GM18870 (cell line): ENCODE data around the gene VAV2.

Source experiments
- ATAC-seq: cut with Tn5 transposase; IDR thresholded peaks from one replicate; pipeline ENCODE4 v1.9.1; 2021; ENCODE audit warnings: moderate library complexity; ENCODE audit not compliant: unreplicated experiment

Gene VAV2

DNA sequence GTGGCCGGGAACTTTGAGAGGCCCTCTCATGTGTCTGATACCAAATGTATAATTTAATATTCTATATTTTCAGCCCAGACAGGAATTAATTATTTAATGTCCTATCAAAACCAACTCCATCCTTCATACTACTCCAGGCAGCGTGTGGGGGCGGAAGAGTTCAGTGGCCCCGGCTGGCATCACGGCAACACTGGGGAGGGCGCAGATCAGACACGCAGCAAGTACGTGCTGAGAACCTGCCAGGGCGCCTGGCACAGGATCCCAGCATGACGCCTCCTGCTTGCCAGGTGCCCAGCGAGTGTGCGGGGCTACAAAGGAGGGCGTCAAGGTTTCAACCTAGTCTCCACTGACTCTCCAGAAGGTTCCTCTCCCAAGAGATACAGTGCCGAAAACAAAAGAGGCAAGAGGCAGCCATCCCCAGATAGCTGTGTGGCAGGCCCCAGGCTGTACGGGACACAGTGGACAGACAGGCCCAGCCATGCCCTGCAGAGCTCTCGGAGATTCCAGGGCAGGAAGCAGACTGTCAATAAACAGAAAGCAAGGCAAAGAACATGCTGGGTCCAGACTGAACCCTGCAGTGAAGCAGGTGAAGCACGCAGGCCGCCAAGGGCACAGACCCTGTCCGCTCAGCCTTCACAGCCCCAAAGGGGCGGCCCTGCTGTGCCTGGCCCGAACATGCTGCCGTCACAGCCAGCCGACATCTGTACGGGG lies 110.3 kb downstream of the VAV2 start:
- no peak for ATAC-seq

DNA sequence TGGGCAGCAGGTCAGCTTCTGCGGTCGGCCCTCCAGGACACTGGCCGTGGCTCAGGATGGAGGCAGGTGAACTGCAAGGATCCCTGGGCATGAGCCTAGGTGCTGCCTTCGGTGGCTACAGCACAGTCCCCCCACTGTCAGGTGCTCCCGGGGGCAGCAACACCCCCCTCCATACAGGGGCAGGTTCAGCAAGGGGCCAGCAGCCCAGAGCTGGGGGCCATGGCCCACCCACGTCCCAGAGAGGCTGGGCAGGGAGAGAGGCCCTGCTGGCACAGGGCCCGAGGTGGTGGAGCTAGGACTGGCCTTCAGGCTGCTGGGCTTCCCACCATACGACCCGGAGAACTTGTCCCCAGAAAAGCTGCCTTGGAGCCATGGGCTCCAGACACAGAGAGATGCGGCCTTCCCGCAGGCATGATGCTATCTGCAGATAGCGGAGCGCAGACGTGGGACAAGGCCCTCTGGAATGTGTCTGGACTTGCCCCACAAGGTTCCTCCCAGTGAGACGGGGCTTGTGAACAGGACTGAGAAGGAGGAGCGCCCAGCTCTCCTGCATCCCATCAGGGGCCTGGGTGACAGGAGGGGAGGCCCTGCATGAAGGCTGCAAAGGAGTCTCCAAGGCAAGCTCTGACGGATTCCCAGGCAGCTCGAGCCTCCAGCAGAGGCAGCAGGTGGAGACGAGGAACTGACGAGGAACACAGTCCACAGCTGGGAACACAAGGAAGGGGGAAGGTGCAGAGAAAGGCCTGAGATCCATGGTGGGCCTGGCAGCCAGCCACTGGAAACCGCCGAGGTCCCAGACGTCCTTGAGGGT lies 111.1 kb downstream of the VAV2 start:
- ATAC-seq: no peak

DNA sequence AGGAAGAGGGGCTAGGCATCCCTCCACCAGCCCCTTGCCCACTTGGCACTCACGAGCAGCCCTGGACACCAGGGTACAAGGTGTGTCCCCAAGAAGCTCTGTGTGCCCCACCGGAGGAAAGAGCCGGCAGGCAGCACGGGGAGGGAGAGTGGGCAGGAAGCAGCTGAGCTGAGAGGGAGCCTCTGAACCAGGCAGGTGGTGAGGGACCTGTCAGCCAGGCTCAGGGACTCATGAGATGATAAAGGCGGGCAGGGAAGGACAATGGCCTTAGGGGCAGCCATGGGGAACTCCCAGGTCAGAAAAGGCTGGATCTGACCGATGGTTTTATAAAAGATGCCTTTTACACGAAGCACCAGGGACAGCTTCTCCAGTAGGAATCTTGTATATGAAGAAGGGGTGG lies 112.0 kb downstream of the VAV2 start:
- ATAC-seq: no peak

DNA sequence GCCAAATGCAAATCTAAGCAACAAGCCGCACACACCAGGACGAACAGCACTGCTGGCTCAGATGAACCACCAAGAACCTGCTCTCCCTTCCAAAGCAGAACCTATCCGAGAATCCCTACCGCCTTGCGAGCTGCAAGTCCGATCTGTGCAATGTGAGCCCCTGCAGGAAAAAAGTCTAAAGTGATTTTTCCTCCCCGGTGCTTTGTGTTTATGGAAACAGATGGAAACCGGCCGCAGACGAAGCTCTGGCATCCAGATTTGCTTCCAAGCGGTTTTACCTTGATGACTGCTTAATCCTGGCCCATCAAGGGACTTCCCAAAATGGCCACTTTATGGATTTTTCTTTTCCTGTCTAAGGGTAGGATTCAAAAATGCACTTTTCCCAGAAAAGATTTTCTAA lies 112.5 kb downstream of the VAV2 start:
- no peak for ATAC-seq

DNA sequence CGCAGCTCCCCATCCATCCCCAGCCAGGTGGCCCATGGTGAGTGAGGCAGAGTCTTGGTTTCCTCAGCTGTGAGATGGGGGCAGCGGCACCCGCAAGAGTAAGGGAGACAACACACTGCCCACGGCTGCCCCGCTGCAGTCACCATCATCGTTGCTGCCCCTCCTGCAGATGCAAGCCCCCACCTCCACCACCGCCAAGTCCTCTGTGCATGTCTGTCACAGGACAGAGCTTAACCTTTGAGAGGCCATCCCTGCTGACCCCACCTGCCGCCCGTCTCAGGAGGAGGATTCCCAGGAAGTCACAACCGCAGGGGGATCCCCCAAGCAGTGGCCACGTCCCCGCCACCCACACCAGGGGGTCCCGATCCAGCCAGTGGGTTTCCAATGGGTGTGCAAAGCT lies 113.7 kb downstream of the VAV2 start:
- no peak for ATAC-seq

DNA sequence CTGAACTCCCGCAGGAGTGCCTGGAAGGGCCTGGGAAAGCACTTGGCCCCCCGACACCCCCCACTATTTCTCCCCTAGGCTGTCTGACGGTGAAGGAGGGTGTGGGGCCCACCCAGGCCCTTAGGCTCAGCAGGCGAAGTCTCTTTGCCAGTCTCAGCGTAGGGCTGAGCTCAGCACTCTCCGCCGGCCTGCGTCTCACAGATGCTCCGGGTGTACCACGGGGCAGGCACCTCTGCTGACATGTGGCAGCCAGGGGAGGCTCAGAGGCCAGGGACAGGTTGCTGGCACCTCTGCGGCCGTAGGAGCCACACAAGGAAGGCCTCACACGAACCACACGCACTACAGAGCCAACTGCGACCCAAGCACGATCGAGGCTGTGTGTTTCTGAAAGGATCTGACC lies 114.2 kb downstream of the VAV2 start:
- no peak for ATAC-seq

DNA sequence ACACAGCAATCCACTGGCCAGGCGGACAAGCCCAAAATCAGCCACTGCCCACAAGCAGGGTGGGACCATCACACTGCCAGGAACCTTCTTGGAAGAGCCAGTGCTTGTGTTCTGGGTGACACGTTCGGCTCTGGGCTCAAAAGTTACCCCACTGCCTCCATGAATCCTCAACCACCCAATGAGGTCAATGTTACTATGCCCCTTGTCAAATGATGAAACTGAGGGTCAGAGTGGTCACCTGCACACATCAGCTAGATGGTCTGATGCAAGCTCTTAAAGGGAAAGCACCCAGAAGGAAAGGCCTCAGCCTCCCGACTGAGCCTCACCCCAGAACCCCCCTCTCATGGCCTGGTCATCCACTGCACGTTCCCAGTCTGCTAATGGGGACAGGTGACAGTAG lies 114.8 kb downstream of the VAV2 start:
- no peak for ATAC-seq

DNA sequence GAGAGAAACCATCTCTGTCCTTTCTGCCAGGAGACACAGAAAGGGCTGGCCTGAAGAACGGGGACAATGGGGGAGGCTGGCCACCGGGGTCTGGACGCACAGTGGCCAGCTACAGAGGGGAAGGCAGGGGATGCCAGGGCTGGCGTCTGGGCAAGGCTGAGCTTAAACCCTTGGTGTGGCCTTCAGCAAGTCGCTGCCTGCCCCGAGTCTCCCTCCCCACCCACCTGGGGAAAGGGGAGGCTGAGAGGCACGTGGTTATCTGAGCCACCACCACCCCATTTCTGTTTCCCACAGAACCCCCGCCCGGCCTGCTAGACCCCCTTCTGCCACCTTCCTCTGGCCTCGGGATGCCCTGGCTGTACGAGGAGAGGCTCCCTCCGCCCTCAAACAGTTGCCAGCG lies 115.3 kb downstream of the VAV2 start:
- ATAC-seq: no peak

DNA sequence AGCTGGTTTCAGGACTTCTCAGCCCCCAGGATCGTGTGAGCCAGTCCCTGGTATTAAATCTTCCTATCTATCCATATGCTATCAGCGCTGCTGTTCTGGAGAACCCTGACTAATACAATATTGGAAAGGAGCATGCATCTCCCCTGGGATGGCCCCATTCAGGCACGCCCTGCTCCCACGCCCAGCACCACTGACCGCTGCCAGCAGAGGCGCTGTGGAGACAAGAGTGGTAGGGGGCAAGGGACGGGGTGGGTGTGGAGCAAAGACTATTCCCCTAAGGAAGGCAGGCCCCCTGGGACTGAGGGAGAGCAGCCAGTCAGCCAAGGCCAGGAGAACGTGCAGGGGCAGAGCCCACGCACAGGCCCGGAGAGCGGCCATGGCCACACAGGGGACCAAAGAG lies 116.0 kb downstream of the VAV2 start:
- ATAC-seq: no peak

DNA sequence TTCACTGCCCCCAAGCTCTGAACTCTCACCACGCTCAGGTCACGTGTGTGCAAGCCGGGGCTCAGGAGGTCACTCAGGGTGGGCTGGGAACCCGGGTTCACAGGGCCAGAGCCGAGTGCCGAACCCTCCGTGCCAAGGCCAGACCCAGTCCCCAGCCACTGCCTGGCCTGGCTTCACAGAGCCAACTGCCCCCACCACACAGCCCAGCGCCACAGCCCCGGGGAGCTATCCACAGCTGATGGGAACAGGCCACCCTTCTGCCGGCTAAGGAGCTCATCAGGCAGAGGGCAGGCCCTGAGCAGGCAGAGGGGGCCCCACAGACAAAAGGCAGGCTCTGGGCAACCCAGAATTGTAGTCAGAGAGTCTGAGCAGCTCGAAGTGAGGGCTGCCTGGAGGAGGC lies 117.0 kb downstream of the VAV2 start:
- no peak for ATAC-seq

DNA sequence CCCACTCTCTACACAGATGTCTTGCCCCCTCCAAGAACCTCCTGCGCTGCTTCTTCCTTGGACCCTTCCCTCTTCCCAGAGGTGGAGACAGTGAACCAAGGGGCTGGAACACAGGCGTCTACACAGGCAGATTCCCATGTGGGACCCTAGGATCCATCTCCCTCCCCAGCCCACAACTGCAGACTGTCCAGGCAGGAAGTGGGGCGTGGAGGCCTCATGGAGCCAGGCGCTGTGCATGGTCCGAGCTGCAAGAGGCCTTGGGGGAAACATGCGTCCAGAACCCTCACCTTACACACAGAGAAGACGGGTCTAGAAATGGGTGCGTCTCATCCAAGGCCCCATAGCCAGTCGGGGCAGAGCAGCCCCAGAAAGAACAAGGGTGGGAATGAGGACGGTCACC lies 117.5 kb downstream of the VAV2 start:
- no peak for ATAC-seq

DNA sequence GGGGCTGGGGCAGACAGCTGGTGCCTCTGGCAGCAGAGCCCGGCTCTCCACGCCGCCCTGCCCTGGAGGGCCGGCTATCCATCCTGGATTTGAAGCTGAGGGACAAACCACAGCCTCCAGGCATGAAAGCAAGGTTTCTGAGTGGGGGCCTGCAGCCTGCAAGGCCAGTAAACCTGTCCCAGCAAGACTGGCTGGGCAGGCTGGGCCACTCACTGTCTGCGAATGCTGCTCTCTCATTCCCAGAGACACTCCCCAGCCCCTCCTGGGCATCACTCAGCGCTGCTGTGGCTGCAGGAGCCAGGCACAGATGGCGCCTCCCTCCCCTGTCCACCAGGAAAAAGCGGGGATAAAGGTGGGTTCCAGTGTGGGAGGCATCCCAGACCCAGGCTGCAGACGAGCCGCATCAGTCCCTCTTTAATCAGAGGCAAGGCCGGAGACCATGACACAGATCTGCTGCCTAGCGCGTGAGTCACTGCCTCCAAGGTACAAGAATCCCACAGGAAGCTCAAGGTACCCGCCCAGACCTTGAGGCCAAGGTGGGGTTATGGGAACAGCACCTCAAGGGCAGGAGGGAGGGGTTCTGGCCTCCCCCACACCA lies 118.0 kb downstream of the VAV2 start:
- ATAC-seq: no peak

DNA sequence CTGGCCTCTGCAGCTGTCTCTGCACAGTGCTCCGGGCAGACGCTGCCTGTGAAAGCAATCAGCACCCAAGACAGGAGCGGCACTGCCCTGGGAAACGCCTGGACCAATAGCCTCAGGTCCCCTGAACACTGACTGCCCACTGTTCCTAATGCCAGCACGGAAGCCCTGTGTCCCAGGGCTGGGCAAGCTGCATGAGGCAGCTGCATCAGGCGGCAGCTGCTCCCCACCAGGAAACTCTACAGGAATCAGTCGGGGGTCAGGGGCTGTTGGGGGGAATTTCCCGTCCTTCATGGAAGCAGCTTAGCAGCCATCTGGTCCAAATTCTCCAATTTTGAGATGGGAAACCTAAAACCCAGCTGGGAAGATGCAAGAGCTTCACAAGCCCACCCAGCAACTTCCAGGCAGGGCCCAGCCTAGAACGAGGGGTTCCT lies 118.6 kb downstream of the VAV2 start:
- ATAC-seq: no peak

DNA sequence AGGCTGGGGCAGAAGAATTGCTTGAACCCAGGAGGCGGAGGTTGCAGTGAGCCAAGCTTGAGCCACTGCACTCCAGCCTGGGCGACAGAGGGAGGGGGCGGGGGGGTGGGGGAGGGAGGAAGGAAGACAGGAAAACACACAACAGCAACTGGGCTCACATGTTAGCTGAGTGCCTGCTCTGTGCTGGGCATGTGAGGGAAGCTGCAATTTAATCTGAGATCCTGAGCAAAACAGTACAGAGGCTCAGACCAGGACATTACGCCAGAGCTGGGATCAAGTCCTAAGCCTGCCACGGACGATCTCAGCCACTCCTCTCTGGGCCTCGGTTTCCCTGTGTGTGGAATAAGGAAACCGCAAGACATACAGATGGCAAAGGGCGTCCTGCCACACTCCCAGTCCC lies 119.1 kb downstream of the VAV2 start:
- ATAC-seq: no peak

DNA sequence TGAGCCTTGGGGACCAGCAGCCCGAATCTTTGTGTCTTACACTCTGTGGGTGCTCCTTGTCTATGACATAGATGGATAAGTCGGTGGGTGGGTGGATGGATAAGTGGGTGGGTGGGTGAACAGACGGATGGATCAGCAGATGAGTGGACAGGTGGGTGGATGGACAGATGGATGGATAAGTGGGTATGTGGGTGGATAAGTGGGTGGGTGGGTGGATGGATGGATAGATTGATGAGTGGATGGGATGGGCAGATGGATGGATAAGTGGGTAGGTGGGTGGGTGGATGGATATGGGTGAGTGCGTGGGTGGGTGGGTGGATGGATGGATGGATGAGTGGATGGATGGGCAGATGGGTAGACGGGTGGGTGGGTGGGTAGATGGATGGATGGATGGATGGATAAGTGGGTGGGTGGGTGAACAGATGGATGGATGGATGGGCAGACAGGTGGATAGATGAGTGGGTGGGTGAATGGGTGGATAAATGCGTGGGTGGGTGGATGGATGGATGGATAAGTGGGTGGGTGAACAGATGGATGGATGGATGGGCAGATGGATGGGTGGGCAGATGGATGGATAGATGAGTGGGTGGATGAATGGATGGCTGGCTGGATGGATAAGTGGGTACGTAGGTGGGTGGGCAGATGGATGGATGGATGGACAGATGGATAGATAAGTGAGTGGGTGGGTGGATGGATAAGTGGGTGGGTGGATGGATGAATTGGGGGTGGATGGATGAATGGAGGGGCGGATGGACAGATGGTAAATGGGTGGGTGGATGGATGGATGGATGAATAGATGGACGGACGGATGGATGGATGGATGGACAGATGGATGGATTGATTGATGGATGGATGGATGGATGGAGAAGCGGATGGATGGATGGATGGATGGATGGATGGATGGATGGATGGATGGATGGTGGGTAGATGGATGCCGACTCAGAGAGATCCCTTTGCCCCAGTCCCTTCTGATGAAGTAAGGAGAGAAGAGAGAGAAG lies 121.2 kb downstream of the VAV2 start:
- ATAC-seq: no peak

DNA sequence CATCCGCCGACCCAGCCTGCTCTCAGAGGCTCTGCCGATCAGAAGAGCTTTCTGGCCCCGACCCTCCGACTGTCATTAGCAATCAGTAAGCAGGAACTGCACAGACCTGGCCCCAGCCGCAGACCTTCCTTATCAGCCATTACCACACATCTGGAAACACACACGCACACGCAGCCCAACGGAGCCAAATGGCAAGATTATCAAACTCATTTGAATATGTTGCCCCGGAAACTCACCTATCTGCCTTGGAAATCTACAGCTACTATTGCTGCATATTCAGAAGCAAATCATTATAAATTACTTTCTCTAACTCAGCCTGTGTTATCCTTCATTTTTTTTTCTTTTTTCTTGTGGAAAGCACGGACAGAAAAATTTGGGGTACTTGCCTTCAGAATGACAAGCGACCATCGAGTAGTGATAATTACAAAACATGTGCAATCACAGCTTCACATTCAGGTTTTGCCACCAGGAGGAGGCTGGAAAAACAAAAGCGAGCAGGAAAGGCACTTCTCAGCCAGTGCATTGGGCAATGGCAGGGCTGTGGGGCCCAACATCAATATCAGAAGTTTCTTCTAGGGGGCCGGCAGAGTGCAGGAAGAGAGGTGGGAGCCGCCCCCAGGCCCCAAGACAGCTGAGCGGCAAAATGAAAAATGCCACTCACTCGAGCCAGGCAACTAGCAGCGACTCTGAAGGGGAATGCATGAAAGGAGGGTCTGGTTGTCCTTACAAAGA lies 122.3 kb downstream of the VAV2 start:
- ATAC-seq: no peak

DNA sequence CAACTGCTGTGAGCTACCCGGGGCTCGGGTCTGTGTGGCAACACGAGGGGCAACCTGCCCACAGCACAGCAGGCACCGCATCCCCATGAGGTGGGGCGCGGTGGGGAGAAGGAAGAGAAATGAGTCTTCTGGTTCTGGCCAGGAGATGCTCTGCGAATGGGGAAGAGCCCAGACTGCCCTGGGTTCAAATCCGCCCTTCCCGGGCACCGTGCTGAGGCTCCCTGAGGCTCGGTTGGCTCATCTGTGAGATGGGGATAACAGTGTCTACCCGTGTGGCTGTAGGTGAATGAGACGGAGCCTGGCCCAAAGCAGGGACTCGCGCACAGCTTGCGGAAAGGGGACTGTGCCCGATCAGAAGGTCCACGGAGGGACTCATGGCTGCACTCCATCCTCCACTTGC lies 123.9 kb downstream of the VAV2 start:
- ATAC-seq: no peak

DNA sequence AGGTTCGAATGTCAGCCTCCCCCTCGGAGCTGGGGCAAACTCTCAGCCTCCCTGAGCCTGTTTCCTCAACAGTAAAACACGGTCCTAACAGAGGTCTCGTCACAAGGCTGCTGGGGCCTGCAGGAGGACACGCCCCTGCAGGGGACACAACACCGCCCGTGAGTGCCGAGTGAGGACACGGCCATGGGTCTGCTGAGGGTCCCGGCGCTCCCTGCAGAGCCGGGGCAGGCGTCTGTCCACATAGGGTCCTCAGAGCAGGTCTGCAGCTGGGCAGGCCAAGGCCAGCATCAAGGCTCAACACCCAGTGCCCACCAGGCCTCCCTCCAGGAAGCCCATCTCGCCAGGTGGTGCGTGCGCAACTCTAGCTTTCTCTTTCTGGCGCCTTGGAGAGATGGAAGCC lies 125.2 kb downstream of the VAV2 start:
- ATAC-seq: no peak

DNA sequence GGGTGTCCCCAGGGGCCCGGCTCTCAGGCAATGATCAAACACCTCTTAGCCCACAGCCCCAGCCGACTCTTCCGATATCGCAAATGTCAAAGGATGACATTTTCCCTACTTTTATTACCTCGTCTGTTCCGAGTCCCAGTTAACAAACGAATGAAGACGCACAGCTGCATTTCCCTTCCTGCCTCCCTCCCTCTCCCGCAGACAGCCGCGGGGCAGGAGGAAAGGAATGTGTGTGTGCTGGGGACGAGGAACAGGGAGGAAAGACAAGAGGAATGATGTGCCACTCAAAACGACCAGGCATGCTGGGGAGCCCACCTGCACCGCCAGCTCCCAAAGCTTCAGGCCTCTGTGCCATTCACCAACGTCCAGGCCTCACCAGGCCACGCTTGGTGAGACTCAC lies 128.1 kb downstream of the VAV2 start:
- no peak for ATAC-seq

DNA sequence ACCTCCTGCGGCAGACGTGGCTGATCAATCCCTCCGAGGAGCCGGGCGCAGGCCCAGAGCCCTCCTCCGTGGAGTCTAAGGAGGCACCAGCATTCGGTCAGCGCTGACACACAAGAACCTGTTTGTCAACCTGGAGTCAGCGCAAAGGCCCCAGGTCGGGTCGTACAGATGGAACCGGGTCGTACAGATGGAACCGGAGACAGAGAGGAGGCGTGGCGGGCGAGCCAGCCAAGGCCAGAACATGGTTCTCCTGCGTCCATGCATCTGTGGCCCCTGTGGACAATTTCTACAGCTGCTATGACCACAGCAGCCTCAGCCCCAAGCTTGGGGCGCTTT lies 128.9 kb downstream of the VAV2 start:
- no peak for ATAC-seq
